HG02610 (cell line): ENCODE results near the gene ZG16B.

ENCODE experiments used
- ATAC-seq: cut with Tn5 transposase; IDR thresholded peaks from one replicate; pipeline ENCODE4 v1.9.1; 2021; ENCODE audit warnings: mild to moderate bottlenecking, moderate library complexity; ENCODE audit not compliant: unreplicated experiment

ZG16B gene

GRCh38 chr16:2822496-2822895, 7.6 kb upstream of the ZG16B start:
- no peak for ATAC-seq

GRCh38 chr16:2824626-2825025, 5.5 kb upstream of the ZG16B start:
- ATAC-seq: no peak

GRCh38 chr16:2825049-2825742, 4.9 kb upstream of the ZG16B start:
- no peak for ATAC-seq

GRCh38 chr16:2825906-2826305, 4.2 kb upstream of the ZG16B start:
- ATAC-seq: no peak

- ATAC-seq: no peak
Measured at GRCh38 chr16:2826591-2827373, 3.3 kb upstream of the ZG16B start.

- ATAC-seq: no peak
Measured at GRCh38 chr16:2827374-2827791, 2.7 kb upstream of the ZG16B start.

- ATAC-seq: no peak
Measured at GRCh38 chr16:2827831-2828520, 2.1 kb upstream of the ZG16B start.

- ATAC-seq: no peak
Measured at GRCh38 chr16:2828521-2828840, 1.6 kb upstream of the ZG16B start.

GRCh38 chr16:2828876-2829430, 1.1 kb upstream of the ZG16B start:
- no peak for ATAC-seq

- ATAC-seq: no peak
Measured at GRCh38 chr16:2830355-2830695, 222 bp downstream of the ZG16B start.

GRCh38 chr16:2831203-2831602, 1.1 kb downstream of the ZG16B start:
- no peak for ATAC-seq

GRCh38 chr16:2833776-2834175, 3.7 kb downstream of the ZG16B start:
- ATAC-seq: no peak

GRCh38 chr16:2834968-2835367, 4.9 kb downstream of the ZG16B start:
- ATAC-seq: no peak

GRCh38 chr16:2835638-2836493, 5.8 kb downstream of the ZG16B start:
- ATAC-seq: no peak

- ATAC-seq: no peak
Measured at GRCh38 chr16:2836646-2837508, 6.8 kb downstream of the ZG16B start.

GRCh38 chr16:2838928-2839327, 8.8 kb downstream of the ZG16B start:
- ATAC-seq: no peak

- no peak for ATAC-seq
Measured at GRCh38 chr16:2839650-2840450, 9.7 kb downstream of the ZG16B start.

GRCh38 chr16:2840914-2841313, 10.8 kb downstream of the ZG16B start:
- no peak for ATAC-seq
